ENCODE results near the gene DCBLD1.
A peak's percentile ranks its signal among the peaks of the same experiment; 100 is the strongest.

DCBLD1 gene

GRCh38 chr6:117494694-117495318 lies 12.3 kb downstream of the DCBLD1 start:
- H2BK12ac ChIP-seq (ENCODE audit: low read length), result peak overlapping the region; percentile 2
- H3K4me3 ChIP-seq (ENCODE audit: low read depth, low read length), result no peak overlapping the region
- DNase-seq, result no peak
- WGBS (ENCODE audit: extremely low coverage, insufficient coverage, insufficient read length), result no CpG with 5 or more reads among the region's 3 CpGs
- H3K79me2 ChIP-seq (ENCODE audit: control insufficient read depth, insufficient read depth, low read length, poor library complexity), result no peaks in the 10 kb centered on the region
- no peak overlapping the region for H4K8ac ChIP-seq (ENCODE audit: low read depth, low read length)
- H3K4ac ChIP-seq (ENCODE audit: low read depth, low read length), result peak overlapping the region; percentile 27
- H3K14ac ChIP-seq (ENCODE audit: low read length), result no peak overlapping the region
- H3K79me1 ChIP-seq (ENCODE audit: low read length), result no peaks in the 10 kb centered on the region
- H2BK5ac ChIP-seq (ENCODE audit: low read depth, low read length, poor library complexity), result no peak overlapping the region
- no peak overlapping the region for H2AK5ac ChIP-seq (ENCODE audit: low read length)
- H2AFZ ChIP-seq (ENCODE audit: insufficient read depth, low read length, poor library complexity), result no peak overlapping the region
- H3K27me3 ChIP-seq (ENCODE audit: insufficient read depth, low read length), result no peaks in the 10 kb centered on the region
- H4K12ac ChIP-seq (ENCODE audit: low read depth, low read length), result no peak overlapping the region
- no peaks in the 10 kb centered on the region for H3K4me1 ChIP-seq (ENCODE audit: control insufficient read depth in 1 of 2, insufficient read depth in 2 of 2, low read length in 2 of 2)
- no peak overlapping the region for H3K27ac ChIP-seq (ENCODE audit: low read depth, low read length)
- H4K91ac ChIP-seq (ENCODE audit: low read depth, low read length), result no peak overlapping the region
- no peak overlapping the region for H2BK120ac ChIP-seq (ENCODE audit: insufficient read depth, low read length, poor library complexity)
- H3K36me3 ChIP-seq (ENCODE audit: control insufficient read depth in 1 of 2, insufficient read depth in 2 of 2, low read length in 2 of 2), result no peaks in the 10 kb centered on the region
- H3K18ac ChIP-seq (ENCODE audit: low read length), result no peak overlapping the region
- H3K23ac ChIP-seq (ENCODE audit: low read length), result no peak overlapping the region
- H3K9ac ChIP-seq (ENCODE audit: low read length), result no peak overlapping the region
- no peaks in the 10 kb centered on the region for H3K9me3 ChIP-seq (ENCODE audit: insufficient read depth, low read depth, low read length)
- no peak overlapping the region for H3K4me2 ChIP-seq (ENCODE audit: low read length)

GRCh38 chr6:117495425-117495824 lies 13.0 kb downstream of the DCBLD1 start:
- H2BK12ac ChIP-seq (ENCODE audit: low read length), result no peak overlapping the region
- no peak overlapping the region for H4K12ac ChIP-seq (ENCODE audit: low read depth, low read length)
- H3K9me3 ChIP-seq (ENCODE audit: insufficient read depth, low read depth, low read length), result no peaks in the 10 kb centered on the region
- no peak overlapping the region for H3K14ac ChIP-seq (ENCODE audit: low read length)
- H2BK5ac ChIP-seq (ENCODE audit: low read depth, low read length, poor library complexity), result no peak overlapping the region
- H3K4me2 ChIP-seq (ENCODE audit: low read length), result no peak overlapping the region
- H2BK120ac ChIP-seq (ENCODE audit: insufficient read depth, low read length, poor library complexity), result no peak overlapping the region
- no peaks in the 10 kb centered on the region for H3K4me1 ChIP-seq (ENCODE audit: control insufficient read depth in 1 of 2, insufficient read depth in 2 of 2, low read length in 2 of 2)
- H3K18ac ChIP-seq (ENCODE audit: low read length), result no peak overlapping the region
- H3K4me3 ChIP-seq (ENCODE audit: low read depth, low read length), result no peak overlapping the region
- no peak overlapping the region for H2AK5ac ChIP-seq (ENCODE audit: low read length)
- H3K27me3 ChIP-seq (ENCODE audit: insufficient read depth, low read length), result no peaks in the 10 kb centered on the region
- no peak overlapping the region for H4K91ac ChIP-seq (ENCODE audit: low read depth, low read length)
- no peak overlapping the region for H3K27ac ChIP-seq (ENCODE audit: low read depth, low read length)
- H3K79me2 ChIP-seq (ENCODE audit: control insufficient read depth, insufficient read depth, low read length, poor library complexity), result no peaks in the 10 kb centered on the region
- H3K9ac ChIP-seq (ENCODE audit: low read length), result no peak overlapping the region
- H3K4ac ChIP-seq (ENCODE audit: low read depth, low read length), result no peak overlapping the region
- no peak overlapping the region for H2AFZ ChIP-seq (ENCODE audit: insufficient read depth, low read length, poor library complexity)
- H3K79me1 ChIP-seq (ENCODE audit: low read length), result no peaks in the 10 kb centered on the region
- no peak overlapping the region for H4K8ac ChIP-seq (ENCODE audit: low read depth, low read length)
- H3K23ac ChIP-seq (ENCODE audit: low read length), result no peak overlapping the region
- DNase-seq, result no peak
- H3K36me3 ChIP-seq (ENCODE audit: control insufficient read depth in 1 of 2, insufficient read depth in 2 of 2, low read length in 2 of 2), result no peaks in the 10 kb centered on the region

- Histone ChIP-seq H4K91ac (ENCODE audit: low read depth, low read length) (no peak overlapping the region), H3K4me2 (ENCODE audit: low read length) (no peak overlapping the region), H3K27me3 (ENCODE audit: insufficient read depth, low read length) (no peaks in the 10 kb centered on the region), H2AK5ac (ENCODE audit: low read length) (no peak overlapping the region), H3K27ac (ENCODE audit: low read depth, low read length) (no peak overlapping the region), H3K79me2 (ENCODE audit: control insufficient read depth, insufficient read depth, low read length, poor library complexity) (no peaks in the 10 kb centered on the region), H3K4ac (ENCODE audit: low read depth, low read length) (no peak overlapping the region), H2AFZ (ENCODE audit: insufficient read depth, low read length, poor library complexity) (no peak overlapping the region), H3K4me1 (ENCODE audit: control insufficient read depth in 1 of 2, insufficient read depth in 2 of 2, low read length in 2 of 2) (no peaks in the 10 kb centered on the region), H3K79me1 (ENCODE audit: low read length) (no peaks in the 10 kb centered on the region), H2BK120ac (ENCODE audit: insufficient read depth, low read length, poor library complexity) (no peak overlapping the region), H3K9me3 (ENCODE audit: insufficient read depth, low read depth, low read length) (no peaks in the 10 kb centered on the region), H3K9ac (ENCODE audit: low read length) (no peak overlapping the region), H2BK5ac (ENCODE audit: low read depth, low read length, poor library complexity) (no peak overlapping the region), H3K14ac (ENCODE audit: low read length) (no peak overlapping the region), H4K8ac (ENCODE audit: low read depth, low read length) (no peak overlapping the region), H4K12ac (ENCODE audit: low read depth, low read length) (no peak overlapping the region), H3K4me3 (ENCODE audit: low read depth, low read length) (no peak overlapping the region), H3K18ac (ENCODE audit: low read length) (no peak overlapping the region), H3K36me3 (ENCODE audit: control insufficient read depth in 1 of 2, insufficient read depth in 2 of 2, low read length in 2 of 2) (no peaks in the 10 kb centered on the region), H2BK12ac (ENCODE audit: low read length) (no peak overlapping the region), H3K23ac (ENCODE audit: low read length) (no peak overlapping the region)
- no peak for DNase-seq
- no CpG with 5 or more reads among the region's 2 CpGs for WGBS (ENCODE audit: extremely low coverage, insufficient coverage, insufficient read length)
Measured at GRCh38 chr6:117495869-117496268, 13.4 kb downstream of the DCBLD1 start.

- Histone ChIP-seq H3K9ac (ENCODE audit: low read length) (no peak overlapping the region), H3K4me2 (ENCODE audit: low read length) (no peak overlapping the region), H2AK5ac (ENCODE audit: low read length) (no peak overlapping the region), H3K23ac (ENCODE audit: low read length) (no peak overlapping the region), H3K4ac (ENCODE audit: low read depth, low read length) (no peak overlapping the region), H4K91ac (ENCODE audit: low read depth, low read length) (no peak overlapping the region), H3K14ac (ENCODE audit: low read length) (no peak overlapping the region), H4K8ac (ENCODE audit: low read depth, low read length) (no peak overlapping the region), H3K27ac (ENCODE audit: low read depth, low read length) (no peak overlapping the region), H3K79me2 (ENCODE audit: control insufficient read depth, insufficient read depth, low read length, poor library complexity) (no peaks in the 10 kb centered on the region), H3K79me1 (ENCODE audit: low read length) (no peaks in the 10 kb centered on the region), H3K36me3 (ENCODE audit: control insufficient read depth in 1 of 2, insufficient read depth in 2 of 2, low read length in 2 of 2) (no peaks in the 10 kb centered on the region), H2AFZ (ENCODE audit: insufficient read depth, low read length, poor library complexity) (no peak overlapping the region), H2BK12ac (ENCODE audit: low read length) (no peak overlapping the region), H4K12ac (ENCODE audit: low read depth, low read length) (no peak overlapping the region), H3K4me3 (ENCODE audit: low read depth, low read length) (no peak overlapping the region), H3K27me3 (ENCODE audit: insufficient read depth, low read length) (no peaks in the 10 kb centered on the region), H3K9me3 (ENCODE audit: insufficient read depth, low read depth, low read length) (no peaks in the 10 kb centered on the region), H2BK120ac (ENCODE audit: insufficient read depth, low read length, poor library complexity) (no peak overlapping the region), H3K4me1 (ENCODE audit: control insufficient read depth in 1 of 2, insufficient read depth in 2 of 2, low read length in 2 of 2) (no peaks in the 10 kb centered on the region), H3K18ac (ENCODE audit: low read length) (no peak overlapping the region), H2BK5ac (ENCODE audit: low read depth, low read length, poor library complexity) (no peak overlapping the region)
- no peak for DNase-seq
- no CpG with 5 or more reads among the region's 1 CpG for WGBS (ENCODE audit: extremely low coverage, insufficient coverage, insufficient read length)
Measured at GRCh38 chr6:117496383-117496990, 14.0 kb downstream of the DCBLD1 start.
